Esophagus mucosa (tissue), 1 donor: ENCODE data around the gene HDAC7. TPM values are rescaled to one million over a fixed set of nuclear protein-coding genes. Genes with fewer than 3 reads are reported as not detected.
"Not testable (repeated sequence)": the region's sequence is repeated elsewhere in the genome, so short reads cannot be mapped to it uniquely, and the experiment has no call there.

ENCODE experiments used
- ATAC-seq: fragments of 200-7000 bp; cut with Tn5 transposase; one replicate; pipeline ENCODE4 v1.9.1; 2020
- total RNA-seq: library from RNA; stranded (reverse); gene quantifications from one replicate; pipeline ENCODE4 v1.2.4, GENCODE V29; 2023
- donor health status: DM: yes; HTN: yes; CAD: no.

HDAC7 gene
- total RNA-seq, 1 donor from 2014 or later, result 25.1 TPM

GRCh38 chr12:47828008-47828975 is 8.6 kb upstream of the HDAC7 start:
- no peak for ATAC-seq

GRCh38 chr12:47825173-47825639 is 5.5 kb upstream of the HDAC7 start:
- ATAC-seq, result peak; percentile 18

- no peak for ATAC-seq
Observed at GRCh38 chr12:47824635-47825034, 4.9 kb upstream of the HDAC7 start.

GRCh38 chr12:47824198-47824597 is 4.5 kb upstream of the HDAC7 start:
- ATAC-seq, result no peak

- ATAC-seq, result no peak
Observed at GRCh38 chr12:47823422-47824086, 3.9 kb upstream of the HDAC7 start.

- ATAC-seq, result no peak
Observed at GRCh38 chr12:47822863-47823262, 3.2 kb upstream of the HDAC7 start.

- ATAC-seq, result no peak
Observed at GRCh38 chr12:47822401-47822800, 2.7 kb upstream of the HDAC7 start.

- no peak for ATAC-seq
Observed at GRCh38 chr12:47821346-47821706, 1.6 kb upstream of the HDAC7 start.

GRCh38 chr12:47820631-47821345 is 1.1 kb upstream of the HDAC7 start:
- peak; percentile 51 for ATAC-seq

GRCh38 chr12:47819138-47819895 is 386 bp downstream of the HDAC7 start:
- ATAC-seq, result peak; percentile 13

GRCh38 chr12:47818467-47819137 is 1.1 kb downstream of the HDAC7 start:
- peak; percentile 5 for ATAC-seq

- no peak for ATAC-seq
Observed at GRCh38 chr12:47818007-47818376, 1.7 kb downstream of the HDAC7 start.

- no peak for ATAC-seq
Observed at GRCh38 chr12:47817272-47818006, 2.3 kb downstream of the HDAC7 start.

- no peak for ATAC-seq
Observed at GRCh38 chr12:47816403-47817271, 3.1 kb downstream of the HDAC7 start.

- ATAC-seq, result not testable (repeated sequence)
Observed at GRCh38 chr12:47815447-47815846, 4.3 kb downstream of the HDAC7 start.

GRCh38 chr12:47814539-47815170 is 5.0 kb downstream of the HDAC7 start:
- ATAC-seq, result no peak

GRCh38 chr12:47813511-47814196 is 6.0 kb downstream of the HDAC7 start:
- peak; percentile 8 for ATAC-seq

GRCh38 chr12:47812797-47813510 is 6.7 kb downstream of the HDAC7 start:
- ATAC-seq, result peak; percentile 78
